Epithelial cell of umbilical artery (primary cell): ENCODE measurements around the gene BANF2. TPM values are rescaled to one million over a fixed set of nuclear protein-coding genes. Genes with fewer than 3 reads are reported as not detected.

Experiments used
- total RNA-seq: library from RNA; depleted of rRNA; stranded (reverse); fragments of >200 nt; gene quantifications from 2 replicates; pipeline ENCODE4 v1.2.3, GENCODE V29; 2014

BANF2 gene
- not detected in 2 replicates for total RNA-seq

GRCh38 chr20:17699931-17700351, at the start of gene BANF2:
TSS of gene BANF2 (plus strand) at chr20:17699966. CDS start at chr20:17725026, 25,060 bp downstream.

DNA sequence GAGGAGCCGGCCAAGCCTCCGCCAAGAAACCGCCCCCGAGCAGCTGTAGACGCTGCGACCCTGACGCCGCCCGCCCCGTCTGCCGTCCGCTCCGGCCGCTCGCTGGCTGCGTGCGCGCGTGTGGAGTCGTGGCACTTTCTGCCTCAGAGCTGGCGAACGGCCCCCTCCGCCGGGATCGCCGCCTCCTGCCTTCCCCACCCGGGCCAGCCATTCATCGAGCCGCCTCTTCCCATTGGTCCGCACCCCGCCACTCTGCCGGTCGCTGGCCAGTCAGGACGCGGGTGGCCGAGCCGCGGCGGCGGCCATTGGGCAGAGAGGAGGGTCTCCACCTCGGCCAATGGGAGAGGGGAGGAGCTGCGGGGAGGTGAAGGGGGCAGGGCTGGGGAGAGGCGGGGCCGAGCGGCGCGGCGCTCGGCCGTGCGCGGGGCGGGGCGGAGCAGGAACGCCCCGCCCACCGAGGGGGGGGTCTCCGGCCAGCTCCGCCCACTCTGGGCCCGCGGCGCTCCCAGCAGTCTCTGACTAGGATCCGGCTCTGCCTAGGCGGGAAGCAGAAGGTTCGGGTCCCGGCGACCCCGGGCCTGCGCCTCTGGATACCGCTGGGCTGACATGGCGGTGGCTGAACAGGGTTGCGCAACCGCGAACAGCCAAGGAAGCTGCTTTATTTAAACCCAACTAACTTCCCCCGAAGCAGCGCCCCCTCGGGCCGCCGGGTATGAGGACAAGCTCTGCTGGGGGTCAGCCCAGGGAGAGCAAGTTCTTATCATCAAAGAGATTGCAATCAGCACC, 17.5 kb upstream of the BANF2 start, which contains the start of gene RRBP1:
RRBP1 (minus strand) TSS at position 140 of the 786 bp plus-strand sequence. CDS start 21,735 bp downstream, outside the sequence.

Other genes with a start within 250 kb of the BANF2 start
- gene BFSP1, start 168.6 kb upstream of the BANF2 start, total RNA-seq: 2.7 and 2.9 TPM in 2 replicates
- gene DSTN, start 129.9 kb upstream of the BANF2 start, total RNA-seq: 248 and 320 TPM in 2 replicates
- gene RRBP1, start 17.7 kb upstream of the BANF2 start, total RNA-seq: 99.4 and 117 TPM in 2 replicates